ENCODE results near the gene SYNPO2. TPM values are rescaled to one million over a fixed set of nuclear protein-coding genes. Genes with fewer than 3 reads are reported as not detected.

SYNPO2 gene
- total RNA-seq, 1 experiment from 2014 or later: 0.93 TPM

- Histone ChIP-seq H3K79me2 (ENCODE audit: insufficient read depth, low read length) (no peaks in the 10 kb centered on the region), H4K20me1 (ENCODE audit: insufficient read depth) (no peaks in the 10 kb centered on the region), H3K27ac (ENCODE audit: low read depth, low read length) (no peak overlapping the region), H3K27me3 (ENCODE audit: insufficient read depth, low read length) (no peaks in the 10 kb centered on the region), H3K9ac (ENCODE audit: low read length) (no peak overlapping the region), H3K4me2 (ENCODE audit: low read length) (no peak overlapping the region), H3K4me1 (ENCODE audit: control insufficient read depth in 1 of 2, insufficient read depth in 2 of 2, low read length in 2 of 2) (no peaks in the 10 kb centered on the region), H3K36me3 (ENCODE audit: control insufficient read depth in 1 of 2, insufficient read depth in 2 of 2, low read length in 2 of 2) (no peaks in the 10 kb centered on the region), H3K4me3 (replicated peaks in 1 of 2; ENCODE audit: low read depth in 1 of 2, low read length in 2 of 2) (no peak overlapping the region), H2AFZ (ENCODE audit: low read depth, low read length, poor library complexity, severe bottlenecking) (no peak overlapping the region), H3K9me2 (ENCODE audit: insufficient read depth) (no peaks in the 10 kb centered on the region), H3K9me3 (ENCODE audit: control insufficient read depth in 1 of 2, insufficient read depth in 1 of 2, low read depth in 1 of 2, low read length in 2 of 2) (no peaks in the 10 kb centered on the region)
- TF ChIP-seq YY1 (IDR thresholded peaks at IDR 0.05; ENCODE audit: extremely low read depth, insufficient replicate concordance, low read depth, low read length) (no peak), POLR2AphosphoS5 (IDR thresholded peaks at IDR 0.05; ENCODE audit: low read depth, low read length) (no peak), EZH2phosphoT487 (IDR thresholded peaks at IDR 0.05; ENCODE audit: borderline replicate concordance) (no peak), SRF (IDR thresholded peaks at IDR 0.05; ENCODE audit: low read depth) (no peak), MAX (IDR thresholded peaks at IDR 0.05) (no peak), ZNF274 (IDR thresholded peaks at IDR 0.05; ENCODE audit: low read depth, low read length) (no peak), RAD21 (IDR thresholded peaks at IDR 0.05; ENCODE audit: low read depth) (no peak), POLR2A (IDR thresholded peaks at IDR 0.05; ENCODE audit: borderline replicate concordance, extremely low read depth, insufficient read depth, insufficient read length) (no peak), CEBPB (IDR thresholded peaks at IDR 0.05; ENCODE audit: low read depth) (no peak), ELF1 (IDR thresholded peaks at IDR 0.05; ENCODE audit: borderline replicate concordance, low read depth) (no peak)
- CTCF ChIA-PET: no interaction called here
- POLR2A ChIA-PET: interaction anchor here (1.6 kb wide), 1 partner anchor 13 kb away, joined by 4 read pairs; no protein-coding TSS in a partner anchor
- intact Hi-C loops (cut with micrococcal nuclease): no loop called here
- BruUV-seq (replicated peaks): no TSS peak
- ATAC-seq: no peak
- DNase-seq (ENCODE audit: low read depth, low spot score): no peak
- RAD21 ChIA-PET (ENCODE audit: low non-redundant PET in 1 of 2, low total read pairs in 2 of 2, uncharacterized antibody in 2 of 2, unreplicated experiment in 2 of 2): no interaction called here
Observed at GRCh38 chr4:118962540-118962939, 73.9 kb downstream of the SYNPO2 start.

GRCh38 chr4:118964891-118965411, 76.3 kb downstream of the SYNPO2 start:
- no peaks in the 10 kb centered on the region; a peak in 1 of 4 replicates for H3K4me1 ChIP-seq (ENCODE audit: control insufficient read depth in 1 of 2, insufficient read depth in 2 of 2, low read length in 2 of 2)
- H3K9me2 ChIP-seq (ENCODE audit: insufficient read depth): no peaks in the 10 kb centered on the region
- POLR2A ChIA-PET: no interaction called here
- no peak overlapping the region for H3K4me3 ChIP-seq (replicated peaks in 1 of 2; ENCODE audit: low read depth in 1 of 2, low read length in 2 of 2)
- ATAC-seq: no peak
- intact Hi-C loops (cut with micrococcal nuclease): no loop called here
- no peaks in the 10 kb centered on the region for H3K9me3 ChIP-seq (ENCODE audit: control insufficient read depth in 1 of 2, insufficient read depth in 1 of 2, low read depth in 1 of 2, low read length in 2 of 2)
- H2AFZ ChIP-seq (ENCODE audit: low read depth, low read length, poor library complexity, severe bottlenecking): no peak overlapping the region
- H3K9ac ChIP-seq (ENCODE audit: low read length): no peak overlapping the region
- no peaks in the 10 kb centered on the region for H3K27me3 ChIP-seq (ENCODE audit: insufficient read depth, low read length)
- RAD21 ChIA-PET (ENCODE audit: low non-redundant PET in 1 of 2, low total read pairs in 2 of 2, uncharacterized antibody in 2 of 2, unreplicated experiment in 2 of 2): no interaction called here
- no peak for DNase-seq (ENCODE audit: low read depth, low spot score)
- H4K20me1 ChIP-seq (ENCODE audit: insufficient read depth): no peaks in the 10 kb centered on the region
- H3K79me2 ChIP-seq (ENCODE audit: insufficient read depth, low read length): no peaks in the 10 kb centered on the region
- CTCF ChIA-PET: interaction anchor here (0.7 to 1.2 kb wide), 2 partner anchors 193 to 280 kb away, joined by 3 to 4 read pairs; partner anchors contain the start of gene METTL14
- no TSS peak for BruUV-seq (replicated peaks)
- no peak overlapping the region for H3K4me2 ChIP-seq (ENCODE audit: low read length)
- no peak overlapping the region for H3K27ac ChIP-seq (ENCODE audit: low read depth, low read length)
- TF ChIP-seq CTCF (IDR thresholded peaks at IDR 0.05 in 2 of 3, conservative IDR thresholded peaks at IDR 0.05 in 1 of 3; ENCODE audit: borderline replicate concordance in 1 of 3, insufficient read depth in 1 of 3, low read depth in 2 of 3, low read length in 2 of 3) (no peak), EZH2 (IDR thresholded peaks at IDR 0.05) (no peak), SP1 (IDR thresholded peaks at IDR 0.05; ENCODE audit: low read depth) (no peak), SRF (IDR thresholded peaks at IDR 0.05; ENCODE audit: low read depth) (no peak), TCF7L2 (IDR thresholded peaks at IDR 0.05; ENCODE audit: borderline replicate concordance, extremely low read depth, insufficient read depth, insufficient read length) (no peak), POLR2AphosphoS5 (IDR thresholded peaks at IDR 0.05; ENCODE audit: low read depth, low read length) (no peak), EGR1 (IDR thresholded peaks at IDR 0.05; ENCODE audit: low read depth) (no peak), YY1 (IDR thresholded peaks at IDR 0.05; ENCODE audit: extremely low read depth, insufficient replicate concordance, low read depth, low read length) (no peak), ATF3 (IDR thresholded peaks at IDR 0.05) (no peak), SIN3A (IDR thresholded peaks at IDR 0.05; ENCODE audit: low read depth) (no peak), FOSL1 (IDR thresholded peaks at IDR 0.05; ENCODE audit: low read depth) (no peak), CEBPB (IDR thresholded peaks at IDR 0.05; ENCODE audit: low read depth) (no peak), POLR2A (IDR thresholded peaks at IDR 0.05; ENCODE audit: borderline replicate concordance, extremely low read depth, insufficient read depth, insufficient read length) (no peak)
- H3K36me3 ChIP-seq (ENCODE audit: control insufficient read depth in 1 of 2, insufficient read depth in 2 of 2, low read length in 2 of 2): no peaks in the 10 kb centered on the region
